K562 (cell line): ENCODE data around the gene SERPINB2. TPM values are rescaled to one million over a fixed set of nuclear protein-coding genes. Genes with fewer than 3 reads are reported as not detected.

Experiments used
- ATAC-seq: fragments of 200-7000 bp; cut with Tn5 transposase; 3 replicates; pipeline ENCODE4 v1.9.1; 2020; ENCODE audit warnings: moderate library complexity
- BruUV-seq: library from RNA; stranded (reverse); fragments of 400-500 nt; replicated peaks from 2 replicates; lab custom pipeline; 2021; lab: Mats Ljungman, UMichigan
- CTCF ChIA-PET: fragments of 300-600 bp; formaldehyde crosslinking; extraction: SDS; loops from one replicate; lab custom pipeline; 2021; ENCODE audit warnings: low intra/inter-chr PET ratio; lab: Yijun Ruan, JAX
- POLR2A ChIA-PET: fragments of 300-600, 350-650 bp; sonication (Branson Sonifier 250); formaldehyde crosslinking; extraction: SDS; loops from one replicate; lab custom pipeline; 2021; ENCODE audit warnings: antibody characterized with exemption, inconsistent platforms; lab: Yijun Ruan, JAX
- DNase-seq, 4 experiments: peaks; one replicate each; pipeline versions ENCODE4 v3.0.0 to v3.0.0-alpha.2; 2011 to 2018; ENCODE audit warnings: low spot score in 3 of 4, mixed read lengths in 3 of 4; ENCODE audit errors: extremely low read depth in 1 of 4
- FAIRE-seq: peaks from 2 replicates; lab custom pipeline; 2011; peaks lifted over from hg19 to GRCh38; lab: Jason Lieb, UNC
- H2AFZ ChIP-seq: 2 replicates; pipeline ENCODE4 v1.6.0; 2011; ENCODE audit warnings: low read depth, low read length, control low read depth, inconsistent platforms
- H3K27ac ChIP-seq: fragments of 200-600 bp; 3 replicates; pipeline ENCODE4 v1.8.0; 2011; ENCODE audit warnings: low read depth, mild to moderate bottlenecking, control low read depth, inconsistent platforms, low read length, moderate library complexity, mixed read lengths; ENCODE audit errors: extremely low read depth
- H3K27me3 ChIP-seq, 2 experiments: fragments of 300-600 bp in 1 of 2; 2 replicates in 1 of 2; 3 replicates in 1 of 2; pipeline versions ENCODE4 v1.6.0 to v1.8.0; 2011; ENCODE audit warnings: inconsistent platforms in 2 of 2, low read length in 2 of 2, mild to moderate bottlenecking in 1 of 2, mixed read lengths in 1 of 2, moderate library complexity in 1 of 2; ENCODE audit not compliant: control insufficient read depth in 2 of 2, insufficient read depth in 2 of 2
- H3K36me3 ChIP-seq: fragments of 300-600 bp; 3 replicates; pipeline ENCODE4 v1.8.0; 2011; ENCODE audit warnings: mild to moderate bottlenecking, low read length, inconsistent platforms; ENCODE audit not compliant: control insufficient read depth, insufficient read depth
- H3K4me1 ChIP-seq, 2 experiments: fragments of 200-600 bp in 1 of 2; replicated peaks in 1 of 2; 2 replicates in 1 of 2; 3 replicates in 1 of 2; pipeline versions ENCODE4 v1.5.1 to v1.8.0; 2011; ENCODE audit warnings: inconsistent platforms in 2 of 2, low read length in 2 of 2, mild to moderate bottlenecking in 1 of 2, mixed read lengths in 1 of 2, moderate library complexity in 1 of 2; ENCODE audit not compliant: control insufficient read depth in 2 of 2, insufficient read depth in 2 of 2
- H3K4me2 ChIP-seq: 2 replicates; pipeline ENCODE4 v1.6.1; 2011; ENCODE audit warnings: low read length, control low read depth, inconsistent platforms, mixed read lengths; ENCODE audit not compliant: insufficient read depth
- H3K4me3 ChIP-seq: fragments of 200-600 bp; sonication (generic), shearing (Covaris generic); 2 replicates; pipeline ENCODE4 v1.5.1; 2016; ENCODE audit warnings: control low read depth, inconsistent platforms
- H3K79me2 ChIP-seq: fragments of 200-600 bp; 3 replicates; pipeline ENCODE4 v1.8.0; 2011; ENCODE audit warnings: low read length, inconsistent platforms; ENCODE audit not compliant: control insufficient read depth, insufficient read depth
- H3K9ac ChIP-seq, 2 experiments: 2 replicates each; pipeline versions ENCODE4 v1.6.0 to v1.6.1; 2011; ENCODE audit warnings: low read depth in 2 of 2, low read length in 2 of 2, control low read depth in 1 of 2, inconsistent platforms in 1 of 2, mild to moderate bottlenecking in 1 of 2, mixed read lengths in 1 of 2; ENCODE audit not compliant: insufficient read depth in 1 of 2
- H3K9me1 ChIP-seq: one replicate; pipeline ENCODE4 v1.6.0; 2011; ENCODE audit warnings: inconsistent platforms, mild to moderate bottlenecking, low read length, moderate library complexity; ENCODE audit not compliant: control insufficient read depth, insufficient read depth
- H3K9me3 ChIP-seq: replicated peaks from 2 replicates; pipeline ENCODE4 v1.5.1; 2011; ENCODE audit warnings: low read depth, low read length, inconsistent platforms; ENCODE audit not compliant: control insufficient read depth, insufficient read depth
- H4K20me1 ChIP-seq: replicated peaks from 2 replicates; pipeline ENCODE4 v1.6.1; 2011; ENCODE audit warnings: low read length, inconsistent platforms, mixed read lengths; ENCODE audit not compliant: control insufficient read depth, insufficient read depth
- MCM5 ChIP-seq: fragments of 450-650 bp; IDR thresholded peaks from 2 replicates; pipeline ENCODE4 v1.6.1; 2016; ENCODE audit warnings: low read depth
- RBM14 ChIP-seq: fragments of 200-400 bp; formaldehyde crosslinking; IDR thresholded peaks from 2 replicates; pipeline ENCODE4 v1.6.1; 2018; ENCODE audit warnings: low read depth, mild to moderate bottlenecking, low read length, moderate library complexity, borderline replicate concordance; ENCODE audit not compliant: insufficient read depth
- ZNF609 ChIP-seq: sonication (generic); formaldehyde crosslinking; IDR thresholded peaks from 2 replicates; pipeline ENCODE4 v1.8.1; 2023; ENCODE audit warnings: missing genetic modification reagents, mild to moderate bottlenecking, borderline replicate concordance
- ZNF830 ChIP-seq: fragments of 250-450 bp; sonication (Bioruptor Pico); IDR thresholded peaks from 2 replicates; pipeline ENCODE4 v1.5.0; 2021; ENCODE audit warnings: mild to moderate bottlenecking
- WGBS: fragments of 100-300 bp; shearing (Covaris generic); methylation state at CpG from one replicate; pipeline ENCODE4 v1.1.6; 2016; ENCODE audit warnings: low coverage, mixed read lengths; ENCODE audit not compliant: insufficient coverage; ENCODE audit errors: missing lambda C conversion rate; 5-methylcytosine and 5-hydroxymethylcytosine counted together
- in situ Hi-C: fragments of 300-500 bp; cut with MboI; formaldehyde crosslinking; loops from 4 replicates; pipeline ENCODE4 v1.15.0; 2018; ENCODE audit warnings: inconsistent platforms, mixed read lengths
- intact Hi-C: fragments of 100-400 bp; cut with micrococcal nuclease; formaldehyde crosslinking; loops from 2 replicates; pipeline ENCODE4 v1.14.2; 2022
- polyA plus RNA-seq, 8 experiments: library from polyadenylated mRNA; depleted of rRNA in 4 of 8; stranded (reverse) in 5 of 8; unstranded in 3 of 8; fragments of >200 nt; fragmentation: Nextera tagmentation in 2 of 8; fragmentation: Illumina TruSeq in 1 of 8; extraction: Ambion mirVana in 2 of 8; extraction: Trizol in 1 of 8; gene quantifications; 2 replicates each; pipeline versions ENCODE4 v1.2.1 to v1.2.3, GENCODE V29; 2011 to 2014; ENCODE audit warnings: inconsistent platforms in 1 of 8, missing spikeins in 1 of 8
- total RNA-seq, 7 experiments: library from RNA; depleted of rRNA in 6 of 7; stranded (reverse); fragments of >200 nt in 6 of 7; fragmentation: Illumina TruSeq in 2 of 7; extraction: Trizol in 2 of 7; gene quantifications; 2 replicates each; pipeline versions ENCODE4 v1.2.1 to v1.2.3, GENCODE V29; 2011 to 2021; ENCODE audit warnings: low replicate concordance in 1 of 7
- TF ChIP-seq, protein P1 (sequence below), 2 experiments: IDR thresholded peaks; 2 replicates each; pipeline ENCODE4 v1.6.1; 2012; ENCODE audit warnings: improper control_type of control experiment in 2 of 2, low read depth in 2 of 2, low read length in 2 of 2, borderline replicate concordance in 1 of 2

The SERPINB2 gene
- total and polyA plus RNA-seq, 9 of the 15 experiments (the other 6 are each of a cell fraction or from before 2014, with no cell fraction given): 0.03 to 0.13 (median 0.09) TPM; not detected in 5

GRCh38 chr18:63922049-63922448 is 34.5 kb downstream of the SERPINB2 start (continued):
- TF ChIP-seq ZNF830 (no peak), RBM14 (no peak)

GRCh38 chr18:63924551-63924950 is 37.0 kb downstream of the SERPINB2 start:
- Histone ChIP-seq H3K4me1 (no peaks in the 10 kb centered on the region), H4K20me1 (no peaks in the 10 kb centered on the region), H3K27ac (no peak overlapping the region), H3K4me2 (no peak overlapping the region), H3K9me3 (no peaks in the 10 kb centered on the region), H3K9ac (no peak overlapping the region), H3K27me3 (no peaks in the 10 kb centered on the region), H3K36me3 (no peaks in the 10 kb centered on the region), H2AFZ (no peak overlapping the region), H3K79me2 (no peaks in the 10 kb centered on the region), H3K9me1 (no peaks in the 10 kb centered on the region), H3K4me3 (no peak overlapping the region)
- ChIA-PET POLR2A (no interaction called here), CTCF (no interaction called here)
- TF ChIP-seq, protein P1, sequence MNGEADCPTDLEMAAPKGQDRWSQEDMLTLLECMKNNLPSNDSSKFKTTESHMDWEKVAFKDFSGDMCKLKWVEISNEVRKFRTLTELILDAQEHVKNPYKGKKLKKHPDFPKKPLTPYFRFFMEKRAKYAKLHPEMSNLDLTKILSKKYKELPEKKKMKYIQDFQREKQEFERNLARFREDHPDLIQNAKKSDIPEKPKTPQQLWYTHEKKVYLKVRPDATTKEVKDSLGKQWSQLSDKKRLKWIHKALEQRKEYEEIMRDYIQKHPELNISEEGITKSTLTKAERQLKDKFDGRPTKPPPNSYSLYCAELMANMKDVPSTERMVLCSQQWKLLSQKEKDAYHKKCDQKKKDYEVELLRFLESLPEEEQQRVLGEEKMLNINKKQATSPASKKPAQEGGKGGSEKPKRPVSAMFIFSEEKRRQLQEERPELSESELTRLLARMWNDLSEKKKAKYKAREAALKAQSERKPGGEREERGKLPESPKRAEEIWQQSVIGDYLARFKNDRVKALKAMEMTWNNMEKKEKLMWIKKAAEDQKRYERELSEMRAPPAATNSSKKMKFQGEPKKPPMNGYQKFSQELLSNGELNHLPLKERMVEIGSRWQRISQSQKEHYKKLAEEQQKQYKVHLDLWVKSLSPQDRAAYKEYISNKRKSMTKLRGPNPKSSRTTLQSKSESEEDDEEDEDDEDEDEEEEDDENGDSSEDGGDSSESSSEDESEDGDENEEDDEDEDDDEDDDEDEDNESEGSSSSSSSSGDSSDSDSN (IDR thresholded peaks at IDR 0.05; ENCODE audit: borderline replicate concordance in 1 of 2, low read depth in 2 of 2, low read length in 2 of 2): no peak
- TF ChIP-seq ZNF609 (no peak), MCM5 (no peak)
- no TSS peak for BruUV-seq
- no peak for FAIRE-seq
- DNase-seq: no peak
- intact Hi-C loops: no loop called here
- 0% methylated on average over 1 of the region's 1 CpG for WGBS
- ATAC-seq: no peak
- in situ Hi-C loops: no loop called here
